Endometrial microvascular endothelial cells (primary cell): Measurements from ENCODE around the gene IPO8. TPM values are rescaled to one million over a fixed set of nuclear protein-coding genes. Genes with fewer than 3 reads are reported as not detected.

ENCODE experiments used
- in situ Hi-C: cut with HindIII; loops from 2 replicates; pipeline ENCODE4 v1.10.0; 2017; ENCODE audit warnings: low sequenced_read_pairs, low pct_unique_long_range_greater_than_20kb; ENCODE audit errors: inconsistent ontology term
- total RNA-seq: library from RNA; depleted of rRNA; stranded (reverse); fragments of >200 nt; gene quantifications from one replicate; pipeline ENCODE4 v1.2.3, GENCODE V29; 2015; ENCODE audit errors: inconsistent ontology term

Gene IPO8
- 27.4 TPM for total RNA-seq

DNA sequence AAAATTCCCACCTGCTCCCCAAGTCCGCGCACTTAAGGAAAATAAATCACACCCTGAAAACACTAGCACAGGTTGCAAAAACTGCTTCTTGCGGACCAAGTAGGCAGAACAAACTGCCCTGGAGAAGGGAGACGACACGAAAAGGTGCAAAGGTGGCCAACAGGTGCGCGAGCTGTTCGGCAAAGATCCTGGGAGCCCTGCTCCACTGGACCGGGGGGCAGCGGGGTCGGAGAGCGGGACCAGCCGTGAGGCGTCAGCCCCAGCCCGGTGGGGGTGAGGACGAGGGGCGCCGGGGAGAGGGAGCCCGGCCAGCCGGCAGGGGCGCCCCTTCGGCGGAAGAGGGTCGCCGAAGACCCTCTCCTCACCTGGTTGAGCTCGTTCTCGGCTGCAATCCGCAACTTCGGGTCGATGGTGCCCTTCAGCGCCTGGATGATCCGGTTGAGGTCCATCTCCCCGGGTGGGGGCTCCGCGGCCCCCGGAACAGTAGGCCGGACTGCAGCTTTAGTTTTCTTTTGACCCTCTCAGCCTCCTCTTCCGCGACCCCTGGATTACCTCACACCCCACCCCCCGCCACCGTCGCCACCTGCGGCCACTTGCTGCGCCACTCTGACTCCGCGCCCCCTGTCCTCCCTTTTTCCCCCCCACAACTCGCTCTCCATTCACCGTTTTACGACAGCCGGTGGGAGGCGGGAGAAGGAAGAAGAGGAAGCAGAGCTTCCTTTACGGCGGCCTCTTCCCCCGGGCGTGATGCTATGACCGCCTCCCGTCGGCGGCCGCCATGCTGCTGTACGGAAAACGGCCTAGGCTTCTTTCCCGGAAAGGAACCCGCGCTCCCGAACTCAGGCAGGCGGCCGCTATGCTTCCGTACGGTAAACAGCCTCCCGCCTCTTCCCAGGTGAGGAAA, at the start of gene IPO8:
Gene IPO8, minus strand, starts transcription at position 671 of the 904 bp plus-strand sequence. Its CDS starts 222 bp downstream, at position 449.
- in situ Hi-C loops, result no loop called here

DNA sequence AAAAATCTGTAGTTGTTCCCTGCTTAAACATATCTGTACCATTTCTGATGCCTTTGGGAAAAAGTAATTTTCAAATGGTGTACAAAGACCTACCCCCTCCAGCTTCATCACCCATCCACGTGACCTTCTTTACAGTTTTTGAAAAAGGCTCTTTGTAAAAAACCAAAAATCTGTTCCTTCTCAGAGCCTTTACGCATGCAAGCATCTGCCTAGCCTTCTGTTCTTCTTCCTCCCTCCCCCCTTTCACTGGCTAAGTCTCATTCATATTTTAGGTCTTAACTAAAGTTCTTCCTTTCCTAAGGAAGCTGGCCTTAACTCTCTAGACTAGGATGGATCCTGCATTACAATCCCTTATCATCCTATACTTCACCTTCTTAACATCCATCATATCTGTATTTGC, 48.7 kb upstream of the IPO8 start:
- in situ Hi-C loops, result no loop called here

DNA sequence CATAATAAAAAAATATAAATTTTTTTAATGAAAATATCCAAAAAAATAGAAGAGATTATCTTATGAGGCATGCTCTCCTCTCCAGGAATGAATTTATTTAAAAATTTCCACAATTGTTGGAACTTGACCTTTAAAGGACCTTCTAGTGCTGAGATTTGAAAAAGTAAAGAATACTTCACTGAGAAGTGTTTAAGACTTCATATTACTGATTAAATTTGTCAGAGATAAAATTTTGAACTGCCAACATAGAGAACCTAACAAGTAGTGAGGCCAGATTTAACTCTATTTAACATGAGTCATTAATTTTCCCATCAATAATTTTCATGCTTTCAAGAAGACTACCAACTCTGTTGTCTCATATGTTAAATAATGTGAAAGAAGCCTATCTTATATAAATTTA, 44.6 kb upstream of the IPO8 start:
- in situ Hi-C loops, result no loop called here

GRCh38 chr12:30739020-30739419, 43.4 kb upstream of the IPO8 start:
- in situ Hi-C loops, result no loop called here

GRCh38 chr12:30732954-30733637, 37.4 kb upstream of the IPO8 start:
- in situ Hi-C loops, result no loop called here

DNA sequence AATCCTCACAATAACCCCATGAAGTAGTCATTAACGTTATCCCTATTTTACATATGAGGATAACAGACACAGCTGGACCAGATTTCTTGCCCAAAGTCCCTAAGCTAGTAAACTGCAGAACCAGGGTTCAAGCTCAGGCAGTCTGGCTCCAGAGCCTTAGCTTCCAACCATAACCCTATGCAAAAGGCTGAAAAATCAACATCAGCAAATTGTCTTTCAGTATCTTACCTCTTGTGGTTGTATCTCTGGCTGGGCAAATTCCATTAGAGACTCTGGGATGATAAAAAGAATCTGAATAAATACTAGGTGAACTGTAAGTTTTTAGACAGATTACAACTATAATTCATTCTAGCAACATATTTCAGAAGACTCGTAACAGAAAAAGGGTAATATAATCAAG, 34.3 kb upstream of the IPO8 start:
- in situ Hi-C loops, result no loop called here

DNA sequence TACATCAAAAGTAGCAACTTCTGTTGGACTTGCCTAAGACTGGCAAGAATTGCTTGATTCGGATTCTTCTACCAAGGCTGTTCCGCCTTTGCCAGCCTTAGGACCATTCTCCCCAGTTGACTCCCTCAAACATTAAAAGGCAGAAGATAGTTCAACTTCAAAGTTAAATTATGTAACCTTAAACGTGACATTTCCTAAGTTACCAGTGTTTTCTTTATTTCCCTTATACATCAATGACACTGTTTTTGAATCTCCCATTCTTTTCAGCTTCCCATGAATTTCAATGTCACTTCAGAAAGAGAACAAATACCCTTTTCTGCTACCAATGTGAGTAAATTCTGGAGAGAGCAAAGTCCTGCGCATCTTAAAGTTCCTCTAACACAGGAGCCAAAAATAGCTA, 33.9 kb upstream of the IPO8 start:
- in situ Hi-C loops, result no loop called here

DNA sequence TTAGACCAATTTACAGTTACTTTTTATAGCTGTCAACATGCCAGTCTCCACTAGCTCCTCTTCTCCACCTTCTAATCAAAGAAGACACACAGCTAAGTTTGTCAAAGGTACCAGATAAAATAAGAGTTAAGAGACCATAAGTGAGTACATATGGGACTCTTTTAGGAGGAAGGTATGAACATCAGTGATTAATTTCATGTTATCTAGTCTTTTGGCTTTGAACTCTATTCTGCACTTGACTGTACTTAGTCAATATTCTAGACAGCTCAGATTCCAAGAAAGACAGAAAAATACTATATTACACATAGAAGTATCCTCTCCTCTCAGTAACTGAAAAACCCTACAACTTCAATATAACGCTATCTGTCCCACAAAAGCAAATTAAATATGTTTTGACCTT, 31.0 kb upstream of the IPO8 start:
- in situ Hi-C loops, result no loop called here

DNA sequence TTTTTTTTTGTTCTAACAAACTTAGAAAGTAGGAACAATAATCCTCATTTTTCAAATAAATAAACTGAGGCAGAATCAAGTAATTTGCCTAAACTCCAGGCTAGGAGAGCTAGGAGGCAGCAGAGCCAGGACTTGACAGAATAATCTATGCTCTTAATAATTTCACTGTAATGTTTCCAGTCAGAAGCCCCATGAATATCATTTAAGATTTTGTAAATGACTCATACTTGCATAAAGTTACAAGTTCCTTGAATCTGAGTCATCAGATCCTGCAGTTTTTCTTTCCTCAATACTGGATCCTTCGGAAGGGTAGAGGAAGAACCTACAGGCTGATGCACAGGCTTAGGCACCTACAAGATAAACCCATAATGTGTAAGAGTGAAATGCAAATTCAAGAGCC, 30.1 kb upstream of the IPO8 start:
- in situ Hi-C loops, result no loop called here

DNA sequence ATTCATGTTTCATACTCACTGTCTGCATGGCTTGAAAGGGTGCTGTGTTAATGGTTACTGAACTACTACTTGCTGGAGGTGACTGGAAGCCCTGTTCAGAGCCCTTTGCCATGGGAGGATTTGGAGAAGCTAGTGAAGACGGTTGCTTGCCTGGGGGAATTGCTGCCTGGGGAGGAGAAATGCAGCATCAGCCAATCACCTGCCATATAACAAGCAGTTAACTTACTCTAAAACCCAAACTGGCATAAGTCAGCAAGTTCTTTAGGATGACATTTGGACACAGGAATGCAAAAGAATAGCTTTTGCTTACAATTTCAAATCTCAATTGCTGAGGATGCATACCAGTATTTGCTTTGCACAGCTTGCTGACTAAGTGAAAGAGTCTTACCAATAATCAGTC, 23.4 kb upstream of the IPO8 start:
- in situ Hi-C loops, result no loop called here

DNA sequence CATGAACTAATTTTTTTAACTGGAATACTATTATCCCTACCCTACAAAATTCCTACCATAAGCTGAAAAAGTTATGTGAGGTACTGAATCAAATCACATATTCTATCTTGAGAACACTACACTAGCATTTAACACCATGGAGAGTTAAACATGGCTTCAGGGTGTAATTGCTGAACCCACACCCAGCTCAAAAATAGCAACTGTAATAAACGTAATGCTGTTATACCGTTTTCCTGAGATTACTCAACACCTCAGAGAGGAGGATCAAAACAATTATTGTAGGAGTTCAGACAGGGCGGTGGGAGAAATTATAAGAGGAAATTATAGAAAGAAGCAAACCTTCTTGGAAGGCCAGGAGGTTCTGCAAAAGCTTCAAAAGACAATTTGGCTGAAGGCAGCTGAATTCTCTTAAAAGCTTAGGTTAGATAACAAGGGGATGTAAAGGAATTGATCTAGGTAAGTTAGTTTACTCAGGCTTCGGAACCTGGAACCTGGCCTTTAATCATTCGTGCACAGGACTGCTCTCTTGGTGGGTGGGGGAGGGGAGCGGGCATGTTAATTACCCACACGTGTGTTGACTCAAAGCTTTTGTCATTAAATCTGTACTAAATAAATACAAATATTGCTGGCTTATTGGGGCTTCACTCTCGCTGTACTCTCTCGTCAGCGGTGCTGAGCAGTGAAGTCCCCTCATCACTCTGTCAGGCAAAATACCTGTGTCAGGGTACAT, 12.1 kb upstream of the IPO8 start:
- in situ Hi-C loops, result no loop called here

DNA sequence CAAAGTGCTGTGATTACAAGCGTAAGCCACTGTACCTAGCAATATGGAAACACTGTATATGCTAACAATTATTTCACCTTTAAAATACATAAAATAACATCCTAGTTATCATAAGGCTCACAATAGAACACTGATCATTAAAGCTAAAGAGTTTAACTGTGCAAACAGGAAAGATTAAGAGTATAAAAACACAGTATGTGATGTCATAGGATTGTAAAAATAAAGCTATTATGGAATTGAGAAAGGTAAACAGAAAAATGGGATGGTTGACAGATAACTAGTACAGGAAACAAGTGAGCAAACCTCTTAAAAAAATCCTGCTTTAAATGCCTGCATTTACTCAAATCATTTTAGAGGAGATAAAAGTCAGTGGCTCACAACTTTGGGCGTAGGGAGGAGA, 10.8 kb upstream of the IPO8 start:
- in situ Hi-C loops, result no loop called here

DNA sequence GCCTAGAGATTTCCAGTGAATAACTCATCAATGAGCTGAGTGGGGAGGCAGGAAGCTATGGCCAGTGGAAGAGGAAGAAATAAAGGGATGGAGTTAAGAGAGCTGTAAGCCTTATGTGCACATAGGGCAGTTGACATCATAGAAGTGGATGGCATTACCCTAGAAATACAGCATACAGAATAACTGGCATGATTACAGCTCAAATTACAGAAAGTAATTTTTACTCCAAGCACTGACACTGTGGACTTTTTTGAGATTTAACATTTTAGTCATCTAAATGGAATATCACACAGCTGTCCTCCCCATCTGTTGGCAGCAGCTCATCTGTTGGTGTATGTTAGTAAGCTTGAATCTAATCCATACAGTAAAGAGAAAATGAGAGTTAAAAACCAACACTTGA, 5.4 kb upstream of the IPO8 start:
- in situ Hi-C loops, result no loop called here

- in situ Hi-C loops, result no loop called here
Observed at GRCh38 chr12:30700216-30700900, 4.7 kb upstream of the IPO8 start.

- in situ Hi-C loops, result no loop called here
Observed at GRCh38 chr12:30698346-30698745, 2.7 kb upstream of the IPO8 start.

- in situ Hi-C loops, result no loop called here
Observed at GRCh38 chr12:30696943-30697342, 1.3 kb upstream of the IPO8 start.

DNA sequence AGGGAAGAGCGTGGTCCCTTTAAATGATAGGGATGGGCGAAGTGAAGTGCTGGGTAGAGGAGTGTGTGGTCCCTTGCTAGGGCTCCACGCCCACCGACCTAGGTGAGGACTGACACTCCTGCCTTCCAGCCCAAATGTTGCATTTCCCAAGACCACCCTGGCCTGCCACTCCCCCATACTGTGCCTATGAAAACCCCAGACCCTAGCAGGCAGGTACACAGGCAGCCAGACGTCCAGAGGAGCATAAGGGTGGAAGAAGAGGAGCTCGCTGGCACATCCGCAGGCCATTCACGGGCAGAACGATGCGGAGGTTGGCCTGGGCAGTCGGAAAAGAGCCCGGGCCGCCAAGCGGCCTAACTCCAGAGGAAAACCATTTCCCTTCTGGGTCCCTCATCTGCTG, 817 bp upstream of the IPO8 start:
- in situ Hi-C loops, result no loop called here

- in situ Hi-C loops, result no loop called here
Observed at GRCh38 chr12:30696103-30696408, 387 bp upstream of the IPO8 start.

DNA sequence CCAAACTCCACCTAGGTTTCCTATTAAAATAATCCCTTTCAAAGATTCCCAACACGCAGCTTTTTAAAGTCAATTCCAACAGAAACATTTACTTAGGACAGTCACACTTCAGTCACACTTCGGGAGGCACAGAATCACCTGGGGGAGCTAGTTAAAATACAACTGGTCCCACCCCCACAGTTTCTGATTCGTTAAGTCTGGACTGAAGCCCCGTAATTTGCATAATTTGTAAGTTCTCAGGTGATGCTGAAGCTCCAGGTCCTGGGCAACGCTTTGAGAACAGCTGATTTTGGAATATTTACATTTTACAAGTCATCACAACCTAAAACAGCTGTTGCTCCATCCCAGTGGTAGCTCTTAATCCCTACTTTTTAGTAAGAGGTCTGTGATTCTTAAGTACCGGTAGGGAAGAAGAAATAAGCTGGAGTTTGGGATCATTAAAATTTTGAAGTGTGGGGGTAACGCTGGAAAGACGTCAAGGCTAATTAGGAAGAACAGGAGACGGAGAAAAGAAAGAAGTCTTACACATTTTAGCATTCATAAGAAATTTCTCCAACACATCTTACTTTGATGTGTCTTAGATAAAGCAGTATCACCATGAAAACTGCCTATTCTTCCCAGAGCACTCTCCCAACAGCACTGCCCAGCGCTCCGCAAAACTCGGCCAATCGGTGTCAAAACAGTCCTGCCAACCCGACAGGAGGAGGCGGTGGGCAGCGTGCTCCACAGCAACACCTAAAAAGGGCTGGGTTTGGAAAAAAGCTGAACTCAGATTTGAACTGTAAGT, 1.1 kb downstream of the IPO8 start:
- in situ Hi-C loops, result no loop called here
